Thyroid gland (tissue), 4 donors: Measurements from ENCODE around the gene MTHFR. TPM values are rescaled to one million over a fixed set of nuclear protein-coding genes. Genes with fewer than 3 reads are reported as not detected.

Experiments used
- DNase-seq, 2 donors: peaks; one replicate each; pipeline ENCODE4 v3.0.0-alpha.2; 2019
- H3K27ac ChIP-seq, 3 donors: fragments of 200-600 bp; sonication (generic); 1 replicate in 2 of 3; 2 replicates in 1 of 3; pipeline ENCODE4 v1.5.1; 2016 to 2019; ENCODE audit warnings: mild to moderate bottlenecking in 1 of 3, moderate library complexity in 1 of 3
- H3K27me3 ChIP-seq: fragments of 200-600 bp; sonication (generic); one replicate; pipeline ENCODE4 v1.5.1; 2019
- H3K36me3 ChIP-seq, 2 donors: fragments of 200-600 bp; sonication (generic); one replicate each; pipeline ENCODE4 v1.5.1; 2016 to 2019
- H3K4me1 ChIP-seq, 2 donors: fragments of 200-600 bp; sonication (generic); one replicate each; pipeline ENCODE4 v1.5.1; 2017 to 2019
- H3K4me3 ChIP-seq, 3 donors: fragments of 200-600 bp; sonication (generic); replicated peaks in 1 of 3; 1 replicate in 2 of 3; 2 replicates in 1 of 3; pipeline ENCODE4 v1.5.1; 2016; ENCODE audit warnings: mild to moderate bottlenecking in 1 of 3
- H3K9me3 ChIP-seq: fragments of 200-600 bp; sonication (generic); one replicate; pipeline ENCODE4 v1.5.1; 2017
- POLR2A ChIP-seq, 2 donors: fragments of 450-650 bp; IDR thresholded peaks; one replicate each; pipeline ENCODE4 v1.6.1; 2017; ENCODE audit warnings: antibody characterized with exemption in 2 of 2, mild to moderate bottlenecking in 2 of 2, moderate library complexity in 1 of 2
- WGBS, 2 donors: methylation state at CpG; one replicate each; pipeline ENCODE4 v1.1.5; 2017; 5-methylcytosine and 5-hydroxymethylcytosine counted together
- intact Hi-C: fragments of 100-400 bp; cut with DNase I; formaldehyde crosslinking; loops from one replicate; pipeline ENCODE4 v1.15.1; 2023
- total RNA-seq, 4 donors: library from RNA; depleted of rRNA; stranded (reverse); fragments of >200 nt; gene quantifications; one replicate each; pipeline ENCODE4 v1.2.3, GENCODE V29; 2016
- TF ChIP-seq, protein P1 (sequence below), 6 experiments: fragments of 200-600 bp in 3 of 6; fragments of 450-650 bp in 3 of 6; sonication (generic) in 3 of 6; IDR thresholded peaks; one replicate each; pipeline ENCODE4 v1.5.1; 2016 to 2019; ENCODE audit warnings: antibody characterized with exemption in 6 of 6, mild to moderate bottlenecking in 2 of 6, inconsistent platforms in 1 of 6, moderate library complexity in 1 of 6

Gene MTHFR
- total RNA-seq, 4 donors from 2014 or later: 52.8 to 96.9 (median 65.6) TPM

DNA sequence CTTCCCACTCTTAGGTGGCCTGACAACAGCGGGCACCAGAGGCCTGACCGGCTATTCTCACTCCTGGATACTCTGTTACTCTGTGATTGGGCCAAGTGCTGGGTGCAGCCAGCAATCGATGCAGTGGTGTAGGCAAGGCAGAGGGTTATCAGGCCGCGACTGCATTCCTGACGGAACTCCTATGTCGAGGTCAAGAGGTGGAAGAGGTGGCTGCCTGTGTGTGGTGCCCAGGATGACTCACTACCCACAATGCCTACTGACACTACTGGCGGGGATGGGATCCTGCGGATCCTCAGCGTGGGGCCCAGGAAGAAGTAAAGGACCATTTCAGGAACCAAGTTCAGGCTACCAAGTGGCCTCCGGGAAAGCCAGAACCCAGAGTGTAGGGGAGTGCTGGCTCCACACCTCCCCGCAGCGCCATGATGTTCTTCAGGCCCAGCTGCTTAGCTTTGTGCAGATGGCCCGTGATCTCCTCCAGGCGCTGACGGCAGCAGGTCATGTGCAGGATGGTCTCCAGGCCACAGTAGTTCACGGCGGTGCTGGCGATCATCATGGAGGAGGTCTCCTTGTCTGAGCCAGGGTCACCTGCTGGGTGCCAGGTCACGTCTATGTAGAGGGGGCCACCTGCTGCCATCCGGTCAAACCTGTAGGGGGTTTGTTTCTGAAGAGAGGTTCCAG is 4.9 kb downstream of the MTHFR start:
- WGBS, 2 donors: 93 to 95% methylated on average over 14 to 21 of the region's 21 CpGs
- peaks cover 13 to 17% of the 10 kb centered on the region in 2 donors for H3K36me3 ChIP-seq
- H3K4me1 ChIP-seq: peaks cover 61 to 71% of the 10 kb centered on the region in 2 donors
- peak overlapping the region in 1 of 3 donors; percentile 8 for H3K27ac ChIP-seq
- H3K4me3 ChIP-seq: no peak overlapping the region
- intact Hi-C loops: loop anchor here (10.0 kb wide), 1 partner anchor 146 kb away; the partner anchor contains the start of genes FBXO2 and FBXO44
- no peaks in the 10 kb centered on the region for H3K9me3 ChIP-seq
- TF ChIP-seq, protein P1, sequence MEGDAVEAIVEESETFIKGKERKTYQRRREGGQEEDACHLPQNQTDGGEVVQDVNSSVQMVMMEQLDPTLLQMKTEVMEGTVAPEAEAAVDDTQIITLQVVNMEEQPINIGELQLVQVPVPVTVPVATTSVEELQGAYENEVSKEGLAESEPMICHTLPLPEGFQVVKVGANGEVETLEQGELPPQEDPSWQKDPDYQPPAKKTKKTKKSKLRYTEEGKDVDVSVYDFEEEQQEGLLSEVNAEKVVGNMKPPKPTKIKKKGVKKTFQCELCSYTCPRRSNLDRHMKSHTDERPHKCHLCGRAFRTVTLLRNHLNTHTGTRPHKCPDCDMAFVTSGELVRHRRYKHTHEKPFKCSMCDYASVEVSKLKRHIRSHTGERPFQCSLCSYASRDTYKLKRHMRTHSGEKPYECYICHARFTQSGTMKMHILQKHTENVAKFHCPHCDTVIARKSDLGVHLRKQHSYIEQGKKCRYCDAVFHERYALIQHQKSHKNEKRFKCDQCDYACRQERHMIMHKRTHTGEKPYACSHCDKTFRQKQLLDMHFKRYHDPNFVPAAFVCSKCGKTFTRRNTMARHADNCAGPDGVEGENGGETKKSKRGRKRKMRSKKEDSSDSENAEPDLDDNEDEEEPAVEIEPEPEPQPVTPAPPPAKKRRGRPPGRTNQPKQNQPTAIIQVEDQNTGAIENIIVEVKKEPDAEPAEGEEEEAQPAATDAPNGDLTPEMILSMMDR (IDR thresholded peaks at IDR 0.05): no peak
- no peak for TF ChIP-seq POLR2A (IDR thresholded peaks at IDR 0.05)
- H3K27me3 ChIP-seq: no peaks in the 10 kb centered on the region
- no peak for DNase-seq

DNA sequence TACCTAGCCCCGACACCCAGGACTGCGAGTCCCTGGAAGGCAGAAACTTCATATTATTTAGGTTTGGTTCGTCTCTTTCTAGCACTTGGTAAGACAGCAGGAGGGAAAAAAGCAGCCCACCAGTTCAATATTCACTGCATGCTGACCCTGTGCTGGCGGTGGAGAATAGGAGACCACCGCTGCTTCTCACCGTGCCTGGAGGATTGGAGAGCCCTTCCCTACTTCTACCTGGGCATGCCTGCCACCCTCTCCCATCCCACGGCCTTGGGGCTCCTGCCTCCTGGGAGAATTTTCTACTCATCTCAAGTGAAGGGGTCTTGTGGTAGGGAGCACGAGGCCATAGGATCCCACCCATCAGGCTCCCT is 5.4 kb downstream of the MTHFR start:
- H3K27ac ChIP-seq: no peak overlapping the region
- TF ChIP-seq, protein P1 (IDR thresholded peaks at IDR 0.05): no peak
- no peak for TF ChIP-seq POLR2A (IDR thresholded peaks at IDR 0.05)
- H3K4me1 ChIP-seq: peaks cover 65 to 76% of the 10 kb centered on the region in 2 donors
- intact Hi-C loops: loop anchor here (10.0 kb wide), 1 partner anchor 146 kb away; the partner anchor contains the start of genes FBXO2 and FBXO44
- DNase-seq: no peak
- H3K4me3 ChIP-seq: no peak overlapping the region
- 86 to 95% methylated on average over 8 of the region's 8 CpGs for WGBS, 2 donors
- peaks cover 17 to 18% of the 10 kb centered on the region in 2 donors for H3K36me3 ChIP-seq
- no peaks in the 10 kb centered on the region for H3K27me3 ChIP-seq
- H3K9me3 ChIP-seq: no peaks in the 10 kb centered on the region

DNA sequence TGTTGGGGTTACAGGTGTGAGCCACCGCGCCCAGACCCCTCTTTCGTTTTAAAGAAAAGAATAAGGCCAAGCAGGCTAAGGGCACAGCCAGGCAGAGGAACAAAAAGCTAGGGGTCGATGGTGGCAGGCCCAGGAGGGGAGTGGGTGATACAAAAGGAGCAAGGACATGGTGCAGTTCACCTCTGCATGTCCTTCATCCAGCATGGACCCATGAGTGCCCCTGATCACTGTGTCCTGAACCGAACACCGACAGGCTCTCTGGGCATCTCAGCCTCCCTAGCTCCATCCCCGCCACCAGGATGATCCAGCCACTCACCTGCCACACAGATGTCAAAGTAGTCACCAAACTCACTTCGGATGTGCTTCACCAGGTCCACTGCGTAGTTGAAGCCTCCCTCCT is 5.9 kb downstream of the MTHFR start:
- peaks cover 20 to 22% of the 10 kb centered on the region in 2 donors for H3K36me3 ChIP-seq
- no peak overlapping the region for H3K27ac ChIP-seq
- DNase-seq: no peak
- peaks cover 65 to 81% of the 10 kb centered on the region in 2 donors for H3K4me1 ChIP-seq
- intact Hi-C loops: loop anchor here (10.0 kb wide), 1 partner anchor 145 kb away; the partner anchor contains the start of genes FBXO2 and FBXO44
- TF ChIP-seq, protein P1 (IDR thresholded peaks at IDR 0.05): no peak
- no peak for TF ChIP-seq POLR2A (IDR thresholded peaks at IDR 0.05)
- no peaks in the 10 kb centered on the region for H3K27me3 ChIP-seq
- H3K9me3 ChIP-seq: no peaks in the 10 kb centered on the region
- WGBS, 2 donors: 96 to 98% methylated on average over 9 of the region's 9 CpGs
- no peak overlapping the region for H3K4me3 ChIP-seq

GRCh38 chr1:11799099-11799498 is 6.7 kb downstream of the MTHFR start:
- no peaks in the 10 kb centered on the region for H3K27me3 ChIP-seq
- peaks cover 28 to 30% of the 10 kb centered on the region in 2 donors for H3K36me3 ChIP-seq
- H3K9me3 ChIP-seq: no peaks in the 10 kb centered on the region
- H3K27ac ChIP-seq: peak overlapping the region in 2 of 3 donors; percentile 17 to 84
- H3K4me3 ChIP-seq: no peak overlapping the region
- no peak for DNase-seq
- 99 to 100% methylated on average over 5 of the region's 5 CpGs for WGBS, 2 donors
- intact Hi-C loops: no loop called here
- no peak for TF ChIP-seq POLR2A (IDR thresholded peaks at IDR 0.05)
- TF ChIP-seq, protein P1 (IDR thresholded peaks at IDR 0.05): no peak
- H3K4me1 ChIP-seq: peaks cover 57 to 80% of the 10 kb centered on the region in 2 donors

DNA sequence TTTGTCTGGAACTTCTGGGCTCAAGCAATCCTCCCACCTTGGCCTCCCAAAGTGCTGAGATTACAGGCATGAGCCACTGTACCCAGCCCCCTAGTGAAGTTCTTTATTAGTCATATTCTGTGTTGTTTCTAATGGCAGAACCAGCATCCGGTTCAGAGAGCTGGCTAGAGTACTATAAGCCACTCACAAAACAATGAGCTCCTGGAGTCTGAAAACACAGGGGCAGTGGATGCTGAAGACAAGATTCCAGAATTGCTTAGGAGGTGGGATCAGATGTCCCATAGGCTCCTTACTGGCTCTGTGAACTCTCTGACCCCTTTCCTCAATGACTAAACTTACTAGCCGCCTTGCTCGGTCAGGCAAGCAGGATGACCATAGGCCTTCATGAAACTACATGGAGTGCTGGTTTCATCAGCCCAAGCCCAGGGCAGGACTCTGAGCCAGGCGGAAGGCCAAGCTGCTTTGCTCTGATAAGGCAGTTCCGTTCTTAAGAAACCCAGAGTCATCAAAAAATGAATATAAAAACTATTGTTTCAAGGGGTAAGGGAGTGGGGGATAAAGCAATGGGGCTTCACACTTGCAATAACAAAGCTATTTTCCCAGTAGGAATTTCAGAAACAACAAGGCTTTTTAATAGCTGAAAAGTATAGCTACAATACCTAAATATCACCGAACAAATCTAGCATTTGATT is 8.1 kb downstream of the MTHFR start:
- TF ChIP-seq POLR2A (IDR thresholded peaks at IDR 0.05): no peak
- TF ChIP-seq, protein P1 (IDR thresholded peaks at IDR 0.05): no peak
- 49 to 55% methylated on average over 5 to 6 of the region's 6 CpGs for WGBS, 2 donors
- no peaks in the 10 kb centered on the region for H3K27me3 ChIP-seq
- H3K27ac ChIP-seq: peak overlapping the region; percentile 51 to 91 (median 84)
- H3K36me3 ChIP-seq: peaks cover 36 to 38% of the 10 kb centered on the region in 2 donors
- peaks cover 43 to 68% of the 10 kb centered on the region in 2 donors for H3K4me1 ChIP-seq
- no peaks in the 10 kb centered on the region for H3K9me3 ChIP-seq
- no peak overlapping the region for H3K4me3 ChIP-seq
- intact Hi-C loops: no loop called here
- peak; percentile 70 to 73 for DNase-seq
